CD4-positive, alpha-beta T cell treated with Interleukin-6 at 100 ng/mL for 8 hours (primary cell): ENCODE data around the gene TEP1.
"Not testable (repeated sequence)": the region's sequence is repeated elsewhere in the genome, so short reads cannot be mapped to it uniquely, and the experiment has no call there.

Experiments used
- DNase-seq: peaks from one replicate; pipeline ENCODE4 v3.0.0-alpha.2; 2020; ENCODE audit warnings: mixed read lengths, low spot score

The TEP1 gene

DNA sequence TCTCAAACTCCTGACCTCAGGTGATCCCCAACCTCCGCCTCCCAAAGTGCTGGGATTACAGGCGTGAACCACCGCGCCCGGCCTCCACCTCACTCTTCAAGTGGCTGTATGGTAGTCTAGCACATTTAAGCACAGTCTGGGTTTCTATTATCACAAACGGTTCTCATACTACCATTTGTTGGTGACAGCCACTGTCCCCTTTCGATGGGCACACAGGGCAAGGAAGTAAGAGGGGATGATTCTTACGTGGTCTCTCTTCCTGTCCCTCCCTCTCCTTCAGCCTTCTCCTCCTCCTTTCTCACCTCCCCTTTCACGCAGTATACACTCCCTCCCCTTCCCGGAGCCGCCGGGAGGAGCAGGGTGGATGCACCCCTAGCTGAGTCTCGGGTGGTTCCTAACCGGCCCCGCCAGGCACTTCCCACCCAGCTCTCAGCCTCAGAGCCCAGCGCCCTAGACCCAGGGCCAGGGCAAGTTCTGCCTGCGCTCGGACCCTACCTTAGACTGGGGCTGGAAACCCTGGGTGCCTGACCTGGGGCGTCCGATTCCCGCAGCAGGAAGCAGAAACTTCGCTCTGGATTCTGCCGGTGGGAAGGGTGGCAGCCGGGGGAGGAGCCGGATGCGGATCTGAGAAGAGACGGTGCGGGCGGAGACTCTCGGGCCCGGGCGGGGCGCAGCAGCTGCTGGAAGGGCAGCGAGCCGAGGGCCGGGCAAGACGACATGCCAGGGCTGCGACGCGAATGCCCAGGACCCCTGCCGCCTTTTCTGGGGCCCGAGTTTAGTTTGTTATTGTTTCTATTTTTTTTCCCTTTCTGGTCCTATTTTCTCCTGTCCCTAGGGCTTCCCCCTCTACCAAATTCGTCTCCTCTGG lies at the start of gene TEP1:
TSS of gene TEP1 (minus strand) at position 626 of the 868 bp plus-strand sequence. CDS start 5,062 bp downstream, outside the sequence.
- DNase-seq, result peak; percentile 66

DNA sequence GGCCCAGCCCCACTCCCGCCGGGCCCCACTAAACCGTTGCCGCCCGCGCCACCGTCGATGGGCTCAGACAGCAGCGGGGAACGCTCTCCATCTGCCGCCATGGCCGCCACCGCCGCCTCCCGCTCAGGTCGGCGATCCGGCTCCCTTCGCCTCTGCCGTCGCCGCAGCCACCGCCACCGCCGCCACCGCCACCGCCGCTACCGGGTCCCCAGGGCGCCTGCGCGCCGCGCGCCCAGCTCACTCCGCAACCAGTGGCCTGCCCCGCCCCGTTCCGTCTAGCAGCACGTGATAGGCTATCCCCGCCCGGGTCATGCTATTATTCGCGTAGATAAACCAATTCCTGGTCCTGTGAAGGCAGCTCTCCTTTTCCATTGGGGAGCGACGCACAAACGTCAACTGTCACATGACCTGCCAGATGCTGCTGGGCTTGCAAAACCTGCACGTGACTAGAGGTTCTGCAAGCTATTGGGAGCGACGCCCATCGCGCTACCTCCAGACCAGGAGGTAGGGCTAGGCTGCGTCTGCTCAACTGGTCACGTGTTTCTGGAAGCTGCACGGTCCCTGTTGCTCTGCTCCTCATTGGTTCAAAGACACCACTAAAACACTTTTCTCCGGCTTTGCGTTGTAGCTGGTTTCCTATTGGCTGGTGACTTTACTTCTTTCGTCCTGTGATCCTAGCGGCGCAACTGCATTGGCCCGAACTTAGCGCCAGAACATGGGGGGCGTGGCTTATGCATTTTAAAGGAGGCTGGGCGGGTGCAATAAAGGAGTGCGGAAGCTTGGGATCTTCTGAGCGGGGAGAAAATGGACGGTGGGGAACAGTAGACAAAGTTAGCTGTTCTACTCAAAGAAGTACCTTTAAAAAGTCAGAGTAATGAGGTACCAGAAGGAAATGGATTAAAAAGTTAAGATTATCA lies 48.2 kb upstream of the TEP1 start, which contains the start of gene PIP4P1:
TSS of gene PIP4P1 (minus strand) at position 210 of the 917 bp plus-strand sequence. CDS start at position 101, 109 bp downstream.
- peak; percentile 99 for DNase-seq

DNA sequence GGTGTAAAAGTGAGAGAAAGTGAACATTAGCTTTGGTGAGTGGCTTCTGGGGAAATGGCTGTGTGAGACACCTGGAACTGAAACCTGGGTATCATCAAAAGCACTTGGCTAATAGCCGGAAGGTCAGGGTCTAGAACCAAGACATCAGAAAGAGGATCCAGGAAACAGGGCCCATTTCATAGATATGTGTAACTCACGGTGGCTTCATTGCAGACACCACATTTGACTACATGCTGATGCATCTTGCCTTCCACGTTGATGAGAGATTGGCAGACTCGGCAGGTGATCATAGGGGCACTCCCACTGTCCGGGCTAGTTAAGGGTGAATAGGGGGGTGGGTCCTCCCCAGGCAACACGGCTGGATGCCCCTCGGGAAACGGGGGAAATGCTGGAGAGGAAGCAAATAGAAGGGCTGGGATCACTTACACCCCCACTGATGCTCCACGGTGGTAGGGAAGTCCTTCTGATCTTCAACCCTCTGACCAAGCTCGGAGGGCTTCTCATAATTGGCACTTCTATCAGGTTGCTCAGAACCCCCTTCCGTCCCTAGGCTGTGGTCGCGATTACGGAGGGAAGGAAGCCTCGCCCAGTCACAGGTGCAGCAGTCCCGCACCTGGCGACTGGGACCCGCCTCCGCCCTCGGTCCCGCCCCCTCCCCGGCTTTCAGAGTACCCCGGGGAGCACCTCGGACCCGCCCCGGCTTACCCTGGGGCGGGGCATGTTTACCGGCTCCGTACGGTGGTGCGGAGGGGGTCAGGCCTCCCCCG lies 47.3 kb upstream of the TEP1 start:
- peak; percentile 53 for DNase-seq

DNA sequence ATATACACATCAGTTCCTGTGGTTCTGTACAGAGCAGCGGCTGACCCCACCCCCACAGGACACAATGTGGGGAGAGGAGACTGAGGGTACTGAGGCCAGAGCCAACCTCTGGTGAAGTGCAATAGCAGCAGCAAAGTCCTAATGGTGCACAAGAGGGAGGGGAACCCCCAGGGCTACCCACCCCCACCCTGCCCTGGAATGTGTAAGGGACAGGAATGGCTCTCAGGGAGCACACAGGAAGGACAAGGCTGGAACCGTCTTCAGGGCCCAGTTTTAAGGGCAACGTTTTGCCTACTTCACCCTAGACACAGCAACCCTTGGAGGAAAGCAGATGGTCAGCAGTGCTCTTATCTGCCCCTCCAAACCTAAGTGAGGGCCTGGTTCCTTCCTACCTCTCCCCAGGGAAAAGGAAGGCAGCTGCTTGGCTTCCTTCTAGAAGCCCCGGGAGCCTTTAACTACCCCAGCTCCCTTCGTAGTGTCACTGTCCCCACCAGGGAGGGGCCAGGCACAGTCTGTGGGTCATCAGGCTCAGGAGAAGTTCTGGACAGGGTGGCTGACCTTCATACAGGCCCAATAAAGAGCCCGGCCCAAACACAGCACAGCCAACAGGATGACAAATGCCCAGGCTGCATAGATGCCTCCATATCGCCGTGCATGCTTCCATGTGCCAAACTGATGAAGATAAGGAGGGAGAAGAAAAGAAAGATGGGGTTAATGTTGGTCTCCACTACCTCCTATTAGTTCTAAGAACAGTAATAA lies 44.9 kb upstream of the TEP1 start:
- DNase-seq, result no peak

DNA sequence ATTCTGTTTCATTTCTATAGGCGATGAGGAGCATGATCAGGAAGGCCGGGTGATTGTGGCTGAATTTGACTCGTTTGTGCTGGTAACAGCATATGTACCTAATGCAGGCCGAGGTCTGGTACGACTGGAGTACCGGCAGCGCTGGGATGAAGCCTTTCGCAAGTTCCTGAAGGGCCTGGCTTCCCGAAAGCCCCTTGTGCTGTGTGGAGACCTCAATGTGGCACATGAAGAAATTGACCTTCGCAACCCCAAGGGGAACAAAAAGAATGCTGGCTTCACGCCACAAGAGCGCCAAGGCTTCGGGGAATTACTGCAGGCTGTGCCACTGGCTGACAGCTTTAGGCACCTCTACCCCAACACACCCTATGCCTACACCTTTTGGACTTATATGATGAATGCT lies 43.7 kb upstream of the TEP1 start:
- no peak for DNase-seq

DNA sequence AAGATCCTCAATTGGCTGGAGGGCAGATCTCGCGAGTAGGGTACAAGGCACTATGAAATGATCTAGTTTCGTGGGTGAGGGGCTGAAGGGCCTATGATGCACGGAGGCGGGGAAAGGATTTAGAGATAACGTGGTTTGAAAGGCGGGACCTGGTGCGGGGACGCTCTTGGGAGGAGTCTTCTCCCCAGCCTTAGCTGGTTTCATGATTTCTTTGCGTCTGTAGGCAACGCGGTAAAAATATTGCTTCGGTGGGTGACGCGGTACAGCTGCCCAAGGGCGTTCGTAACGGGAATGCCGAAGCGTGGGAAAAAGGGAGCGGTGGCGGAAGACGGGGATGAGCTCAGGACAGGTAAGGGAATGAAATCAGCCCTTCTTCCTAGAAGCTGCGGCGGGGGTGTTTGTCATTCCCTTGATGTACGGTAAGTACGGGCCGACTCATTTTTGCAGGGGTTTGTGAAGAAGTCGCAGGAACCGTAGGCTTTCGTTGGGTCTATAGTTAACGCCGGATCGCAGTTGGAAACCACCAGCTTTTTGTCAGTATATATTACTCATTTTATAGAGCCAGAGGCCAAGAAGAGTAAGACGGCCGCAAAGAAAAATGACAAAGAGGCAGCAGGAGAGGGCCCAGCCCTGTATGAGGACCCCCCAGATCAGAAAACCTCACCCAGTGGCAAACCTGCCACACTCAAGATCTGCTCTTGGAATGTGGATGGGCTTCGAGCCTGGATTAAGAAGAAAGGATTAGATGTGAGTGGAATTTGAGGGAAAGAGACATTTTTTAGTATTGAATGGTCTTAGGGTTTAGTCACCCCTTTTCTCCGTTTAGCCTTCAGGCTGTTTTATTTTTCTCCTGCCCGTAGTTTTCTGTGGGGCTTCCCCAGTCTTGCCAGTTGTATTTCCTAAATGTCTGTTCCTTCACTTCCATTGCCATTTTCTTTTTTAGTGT lies 42.3 kb upstream of the TEP1 start:
- DNase-seq, result peak; percentile 73

DNA sequence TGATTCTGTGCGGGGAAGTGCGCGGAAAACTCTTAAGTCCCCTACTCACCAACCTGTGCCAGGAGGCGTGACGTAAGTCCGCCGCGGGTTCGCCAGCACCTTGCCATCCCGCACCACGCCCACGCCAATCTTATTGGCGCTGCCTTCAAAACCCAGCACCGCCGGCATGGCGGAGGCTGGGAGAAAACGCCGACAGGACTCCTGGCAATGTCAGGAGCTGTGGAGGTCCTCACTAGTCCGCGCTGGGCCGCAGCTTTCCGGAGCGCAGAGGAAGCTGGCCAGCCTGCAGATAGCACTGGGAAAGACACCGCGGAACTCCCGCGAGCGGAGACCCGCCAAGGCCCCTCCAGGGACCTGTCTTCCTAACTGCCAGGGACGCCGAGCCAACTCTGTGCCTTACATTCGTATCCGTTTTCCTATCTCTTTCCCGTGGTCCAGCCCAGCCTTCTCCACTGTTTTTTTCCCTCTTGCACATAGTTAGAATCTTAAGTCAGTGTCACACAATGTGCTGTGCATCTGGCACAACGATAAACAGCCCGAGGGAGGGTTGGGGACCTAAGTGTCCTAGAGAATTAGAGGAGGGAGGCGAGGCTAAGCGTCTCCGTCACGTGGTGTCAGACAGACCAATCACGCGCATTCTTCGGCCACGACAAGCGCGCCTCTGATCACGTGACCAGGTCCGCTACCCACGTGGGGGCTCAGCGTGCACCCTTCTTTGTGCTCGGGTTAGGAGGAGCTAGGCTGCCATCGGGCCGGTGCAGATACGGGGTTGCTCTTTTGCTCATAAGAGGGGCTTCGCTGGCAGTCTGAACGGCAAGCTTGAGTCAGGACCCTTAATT lies 41.4 kb upstream of the TEP1 start, which contains the start of the genes APEX1 and OSGEP:
TSS of gene APEX1 (plus strand) at position 711 of the 839 bp plus-strand sequence. CDS start 420 bp downstream, outside the sequence.
TSS of gene OSGEP (minus strand) at position 297 of the 839 bp plus-strand sequence. CDS start at position 168, 129 bp downstream.
- DNase-seq, result peak; percentile 98

DNA sequence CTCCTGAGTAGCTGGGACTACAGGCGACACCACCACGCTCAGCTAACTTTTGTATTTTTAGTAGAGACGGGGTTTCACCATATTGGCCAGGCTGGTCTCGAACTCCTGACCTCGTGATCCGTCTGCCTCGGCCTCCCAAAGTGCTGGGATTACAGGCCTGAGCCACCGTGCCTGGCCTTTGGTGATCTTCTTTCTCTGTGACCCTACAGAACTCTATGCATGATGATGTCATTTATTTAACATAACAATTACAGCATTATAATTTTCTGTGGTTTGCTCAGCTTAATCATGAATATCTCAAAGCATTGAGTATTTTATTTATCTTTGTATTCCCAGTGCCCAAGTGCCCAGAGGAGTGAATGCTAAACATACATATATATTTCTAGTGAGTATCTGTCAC lies 39.5 kb upstream of the TEP1 start:
- DNase-seq, result not testable (repeated sequence)

DNA sequence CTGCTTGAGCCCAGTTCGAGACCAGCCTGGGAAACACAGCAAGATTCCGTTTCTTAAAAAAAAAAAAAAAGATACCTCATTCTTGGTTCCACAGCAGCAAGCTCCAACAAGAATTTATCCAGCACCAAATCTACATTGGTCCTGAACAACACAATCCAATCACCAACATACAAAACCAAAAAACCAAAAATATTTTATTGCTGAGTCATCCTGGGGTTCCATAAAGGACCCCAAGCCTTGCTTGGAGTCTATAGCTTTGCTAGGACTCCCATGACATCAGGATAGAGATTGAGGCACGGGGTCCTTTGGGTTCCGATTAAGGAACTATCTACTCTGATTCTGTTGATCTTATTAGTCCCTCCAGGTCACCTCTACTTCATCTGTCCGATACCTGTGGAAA lies 33.6 kb upstream of the TEP1 start:
- DNase-seq, result no peak

DNA sequence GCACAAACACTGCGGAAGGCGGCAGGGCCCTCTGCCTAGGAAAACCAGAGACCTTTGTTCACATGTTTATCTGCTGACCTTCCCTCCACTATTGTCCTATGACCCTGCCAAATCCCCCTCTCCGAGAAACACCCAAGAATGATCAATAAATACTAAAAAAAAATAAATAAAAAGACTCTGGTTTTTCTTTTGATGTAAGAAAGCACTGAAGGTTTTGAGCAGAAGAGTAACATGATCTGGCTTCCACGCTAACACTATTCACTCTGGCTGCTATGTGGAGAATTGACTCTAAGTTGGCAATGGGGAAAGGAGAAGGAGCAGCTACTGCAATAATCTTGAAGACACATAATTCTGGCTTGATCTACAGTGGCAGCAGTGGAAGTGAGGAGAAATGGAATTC lies 30.3 kb upstream of the TEP1 start:
- DNase-seq, result not testable (repeated sequence)

DNA sequence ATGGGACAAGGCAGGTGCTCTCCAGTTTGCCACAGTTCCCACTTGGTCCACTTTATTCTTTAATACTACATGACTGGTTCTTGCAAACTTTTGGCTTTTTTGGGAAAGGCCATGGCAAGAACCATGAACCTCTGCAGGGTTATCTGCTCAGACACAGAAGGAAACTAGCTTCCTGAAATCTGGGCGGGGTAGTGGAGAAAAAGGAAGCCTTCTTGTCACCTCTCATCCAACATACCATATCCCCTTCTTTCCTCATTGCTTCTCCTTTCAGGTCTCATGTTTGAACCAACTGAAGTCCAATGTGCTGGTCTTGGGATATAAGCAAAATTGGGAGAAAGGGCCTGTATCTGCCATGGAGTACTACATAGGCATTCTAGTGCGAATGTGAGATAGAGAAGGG lies 28.2 kb upstream of the TEP1 start:
- no peak for DNase-seq

DNA sequence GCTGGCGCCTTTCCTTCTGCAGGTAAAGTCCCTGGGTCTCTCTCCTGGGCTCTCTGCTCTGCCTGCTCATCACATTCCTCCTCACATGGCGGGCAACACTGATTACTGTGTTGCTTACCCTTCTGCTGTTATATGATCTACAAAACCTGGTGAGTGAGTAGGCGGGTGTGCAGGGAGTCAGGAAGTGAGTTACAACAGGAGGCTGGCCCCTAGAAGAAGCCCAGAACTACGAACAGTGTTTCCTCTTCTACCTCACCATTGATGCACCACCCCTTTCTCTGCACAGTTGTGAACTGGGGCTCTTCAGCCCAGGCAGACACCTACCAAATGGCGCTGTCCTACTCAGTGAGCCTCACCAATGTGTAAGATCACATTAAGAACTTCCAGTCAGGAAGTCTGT lies 27.6 kb upstream of the TEP1 start:
- peak; percentile 38 for DNase-seq

DNA sequence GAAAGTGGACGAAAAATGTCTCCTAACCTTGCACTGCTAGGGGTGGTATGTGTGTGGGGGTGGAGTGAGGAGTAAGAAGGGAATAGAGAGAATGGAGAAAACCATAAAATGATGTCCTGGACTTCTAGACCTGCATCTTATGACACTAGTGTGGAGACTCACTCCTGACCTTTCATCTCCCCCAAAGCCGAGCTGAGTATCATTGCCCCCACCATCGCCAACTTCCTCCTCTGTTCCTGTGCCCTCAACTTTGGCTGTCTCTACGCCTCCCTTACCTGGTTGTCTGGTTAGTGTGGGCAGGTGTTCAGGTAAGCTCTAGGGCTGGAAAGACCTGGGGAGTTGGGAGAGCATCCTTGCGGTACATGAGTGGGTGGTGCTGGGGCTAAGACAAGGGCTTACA lies 27.2 kb upstream of the TEP1 start:
- no peak for DNase-seq

DNA sequence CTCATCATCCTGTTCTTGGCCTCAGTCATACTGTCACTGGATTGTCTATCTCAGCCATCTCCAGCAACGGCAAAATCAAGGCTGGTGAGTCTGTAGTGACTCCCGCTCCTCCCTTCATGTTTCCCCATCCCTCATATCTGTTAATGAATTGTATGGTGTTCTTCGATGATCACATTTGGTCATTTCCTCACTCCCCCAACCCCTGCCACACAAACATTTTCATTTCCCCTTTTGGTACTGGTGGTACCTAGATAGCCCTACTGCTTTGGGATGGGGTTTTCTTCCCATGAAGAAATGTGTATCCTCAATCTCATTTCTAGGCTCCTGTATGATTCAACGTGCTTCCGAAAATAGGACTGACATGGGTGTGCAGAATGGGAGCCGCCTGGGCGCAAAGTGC lies 25.4 kb upstream of the TEP1 start:
- no peak for DNase-seq

DNA sequence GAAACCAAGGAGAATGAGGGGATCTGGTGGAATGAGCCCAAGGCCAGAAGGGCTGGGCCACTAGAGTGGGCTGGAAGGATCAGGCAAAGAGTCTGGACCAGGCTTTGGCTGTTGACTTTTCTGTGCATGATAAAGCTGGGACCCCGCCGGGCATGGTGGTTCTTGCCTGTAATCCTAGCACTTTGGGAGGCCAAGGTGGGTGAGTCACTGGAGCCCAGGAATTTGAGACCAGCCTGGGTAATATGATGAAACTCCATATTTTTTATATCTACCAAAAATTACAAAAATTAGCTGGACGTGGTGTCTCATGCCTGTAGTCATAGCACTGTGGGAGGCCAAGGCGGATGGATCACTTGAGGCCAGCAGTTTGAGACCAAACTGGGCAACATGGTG lies 23.1 kb upstream of the TEP1 start:
- no peak for DNase-seq

DNA sequence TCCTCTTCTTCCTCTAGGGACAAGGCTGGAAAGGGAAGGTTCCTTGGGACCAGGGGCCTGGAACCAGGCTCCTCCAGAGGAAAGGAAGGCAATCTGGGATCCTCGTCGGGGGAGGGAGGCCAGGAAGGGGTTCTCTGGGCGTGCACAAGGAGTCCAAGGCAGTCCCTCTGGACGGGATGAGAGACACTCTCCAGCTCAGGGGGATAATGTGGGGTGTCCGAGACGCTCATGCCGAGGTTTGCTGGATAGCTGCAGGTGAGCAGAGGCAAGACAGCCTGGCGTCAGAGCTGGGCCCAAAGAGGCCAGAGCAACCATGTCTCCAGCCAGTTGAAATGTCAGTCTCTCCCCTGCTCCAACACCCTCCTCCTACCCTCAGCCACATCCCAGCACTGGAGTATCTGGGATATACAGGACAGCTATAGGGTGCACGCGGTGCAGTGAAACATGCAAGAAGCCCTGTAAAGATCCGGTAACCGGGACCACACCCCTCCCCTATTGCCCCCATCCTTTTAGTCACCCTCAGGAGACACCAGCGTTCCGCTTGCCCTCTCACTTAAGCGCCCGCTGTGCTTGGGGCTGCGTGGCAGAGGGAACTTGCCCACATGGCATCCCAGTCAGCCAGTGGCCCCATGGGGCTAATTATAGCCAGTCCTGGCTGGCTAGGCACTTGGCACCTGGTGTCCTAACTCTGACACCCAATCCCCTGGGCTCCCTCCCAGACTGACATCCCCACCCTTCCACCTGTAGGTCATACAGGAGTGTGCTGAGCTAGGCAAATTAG lies 22.5 kb upstream of the TEP1 start, which contains the start of gene KLHL33:
TSS of gene KLHL33 (minus strand) at position 585 of the 781 bp plus-strand sequence. CDS start at position 230, 355 bp downstream.
- DNase-seq, result no peak

DNA sequence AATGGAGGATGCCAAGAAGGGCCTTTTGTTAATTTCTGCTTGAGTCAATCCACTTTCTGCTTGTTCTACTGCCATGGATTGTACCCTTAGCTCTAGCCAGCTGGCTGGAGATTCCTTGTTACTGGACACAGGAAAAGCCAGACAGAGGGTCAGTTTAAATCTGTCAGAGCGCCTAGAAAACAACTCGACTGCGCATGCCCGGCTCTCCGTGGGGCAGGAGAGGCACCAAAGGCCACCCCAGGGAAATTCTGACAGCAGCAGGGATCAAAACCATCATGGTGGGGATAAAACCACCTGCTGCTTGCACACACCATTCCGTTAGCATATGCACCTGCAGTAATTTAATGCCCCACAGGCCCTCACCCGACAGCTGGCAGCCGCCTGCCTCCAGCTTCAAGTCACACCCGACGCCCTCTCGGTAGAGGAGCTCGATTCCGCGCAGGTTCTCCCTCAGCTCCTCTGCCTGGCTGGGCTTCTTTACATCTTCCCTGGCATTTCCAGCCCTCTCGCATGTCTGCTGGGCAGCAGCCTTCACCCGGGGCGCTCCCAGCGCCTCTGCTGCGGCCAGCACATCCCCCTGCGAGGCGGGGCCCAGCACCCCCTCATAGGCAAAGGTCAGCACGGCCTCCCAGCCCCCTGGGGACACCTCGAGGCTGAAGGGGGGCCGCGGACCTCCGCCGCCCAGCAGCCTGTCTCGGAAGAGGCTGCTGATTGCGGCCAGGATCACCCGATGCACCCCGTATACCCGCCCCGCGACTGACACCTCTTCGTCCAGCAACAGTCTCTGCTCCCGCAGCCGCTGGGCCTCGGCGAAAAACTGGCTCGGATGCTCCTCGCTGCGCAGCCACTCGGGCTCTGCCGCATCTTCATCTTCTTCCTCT lies 21.6 kb upstream of the TEP1 start:
- no peak for DNase-seq
